Measurements from ENCODE around the gene GJD3.

GJD3 gene

DNA sequence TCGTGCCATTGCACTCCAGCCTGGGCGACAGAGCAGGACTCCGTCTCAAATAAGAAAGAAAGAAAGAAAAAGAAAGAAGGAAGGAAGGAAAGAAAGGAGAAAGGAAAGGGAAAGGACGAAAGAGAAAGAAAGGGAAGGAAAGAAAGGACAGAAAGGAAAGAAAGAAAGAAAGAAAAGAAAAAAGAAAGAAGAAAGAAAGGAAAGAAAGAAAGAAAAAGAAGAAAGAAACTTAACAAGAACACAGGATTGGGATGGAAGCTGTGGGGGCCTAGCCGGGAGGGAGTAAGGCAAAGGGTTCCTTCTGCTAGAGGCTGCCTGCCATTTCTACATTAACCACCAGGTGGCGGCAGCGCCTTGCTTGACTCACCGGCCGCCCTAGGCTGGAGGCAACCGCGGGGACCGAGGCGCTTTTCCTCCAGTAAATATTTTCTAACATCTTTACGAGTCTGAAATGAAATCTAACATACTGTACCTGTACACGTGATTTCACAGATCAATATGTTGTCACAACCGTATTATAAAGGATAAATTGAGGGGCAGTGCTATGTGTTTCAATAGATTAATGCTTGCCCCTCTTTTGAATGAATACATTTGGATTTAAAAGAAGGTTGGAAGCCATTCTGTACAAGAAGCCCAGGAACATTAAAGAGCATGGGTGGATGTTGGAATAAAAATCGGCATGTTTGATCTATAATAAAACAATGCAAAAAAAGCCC, 6.1 kb downstream of the GJD3 start:
- TF ChIP-seq GABPA (IDR thresholded peaks at IDR 0.05; ENCODE audit: low read depth), result no peak
- TF ChIP-seq, protein P1, sequence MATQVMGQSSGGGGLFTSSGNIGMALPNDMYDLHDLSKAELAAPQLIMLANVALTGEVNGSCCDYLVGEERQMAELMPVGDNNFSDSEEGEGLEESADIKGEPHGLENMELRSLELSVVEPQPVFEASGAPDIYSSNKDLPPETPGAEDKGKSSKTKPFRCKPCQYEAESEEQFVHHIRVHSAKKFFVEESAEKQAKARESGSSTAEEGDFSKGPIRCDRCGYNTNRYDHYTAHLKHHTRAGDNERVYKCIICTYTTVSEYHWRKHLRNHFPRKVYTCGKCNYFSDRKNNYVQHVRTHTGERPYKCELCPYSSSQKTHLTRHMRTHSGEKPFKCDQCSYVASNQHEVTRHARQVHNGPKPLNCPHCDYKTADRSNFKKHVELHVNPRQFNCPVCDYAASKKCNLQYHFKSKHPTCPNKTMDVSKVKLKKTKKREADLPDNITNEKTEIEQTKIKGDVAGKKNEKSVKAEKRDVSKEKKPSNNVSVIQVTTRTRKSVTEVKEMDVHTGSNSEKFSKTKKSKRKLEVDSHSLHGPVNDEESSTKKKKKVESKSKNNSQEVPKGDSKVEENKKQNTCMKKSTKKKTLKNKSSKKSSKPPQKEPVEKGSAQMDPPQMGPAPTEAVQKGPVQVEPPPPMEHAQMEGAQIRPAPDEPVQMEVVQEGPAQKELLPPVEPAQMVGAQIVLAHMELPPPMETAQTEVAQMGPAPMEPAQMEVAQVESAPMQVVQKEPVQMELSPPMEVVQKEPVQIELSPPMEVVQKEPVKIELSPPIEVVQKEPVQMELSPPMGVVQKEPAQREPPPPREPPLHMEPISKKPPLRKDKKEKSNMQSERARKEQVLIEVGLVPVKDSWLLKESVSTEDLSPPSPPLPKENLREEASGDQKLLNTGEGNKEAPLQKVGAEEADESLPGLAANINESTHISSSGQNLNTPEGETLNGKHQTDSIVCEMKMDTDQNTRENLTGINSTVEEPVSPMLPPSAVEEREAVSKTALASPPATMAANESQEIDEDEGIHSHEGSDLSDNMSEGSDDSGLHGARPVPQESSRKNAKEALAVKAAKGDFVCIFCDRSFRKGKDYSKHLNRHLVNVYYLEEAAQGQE (IDR thresholded peaks at IDR 0.05; ENCODE audit: insufficient replicate concordance, low read depth), result no peak
- TF ChIP-seq, protein P2, sequence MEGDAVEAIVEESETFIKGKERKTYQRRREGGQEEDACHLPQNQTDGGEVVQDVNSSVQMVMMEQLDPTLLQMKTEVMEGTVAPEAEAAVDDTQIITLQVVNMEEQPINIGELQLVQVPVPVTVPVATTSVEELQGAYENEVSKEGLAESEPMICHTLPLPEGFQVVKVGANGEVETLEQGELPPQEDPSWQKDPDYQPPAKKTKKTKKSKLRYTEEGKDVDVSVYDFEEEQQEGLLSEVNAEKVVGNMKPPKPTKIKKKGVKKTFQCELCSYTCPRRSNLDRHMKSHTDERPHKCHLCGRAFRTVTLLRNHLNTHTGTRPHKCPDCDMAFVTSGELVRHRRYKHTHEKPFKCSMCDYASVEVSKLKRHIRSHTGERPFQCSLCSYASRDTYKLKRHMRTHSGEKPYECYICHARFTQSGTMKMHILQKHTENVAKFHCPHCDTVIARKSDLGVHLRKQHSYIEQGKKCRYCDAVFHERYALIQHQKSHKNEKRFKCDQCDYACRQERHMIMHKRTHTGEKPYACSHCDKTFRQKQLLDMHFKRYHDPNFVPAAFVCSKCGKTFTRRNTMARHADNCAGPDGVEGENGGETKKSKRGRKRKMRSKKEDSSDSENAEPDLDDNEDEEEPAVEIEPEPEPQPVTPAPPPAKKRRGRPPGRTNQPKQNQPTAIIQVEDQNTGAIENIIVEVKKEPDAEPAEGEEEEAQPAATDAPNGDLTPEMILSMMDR (IDR thresholded peaks at IDR 0.05; ENCODE audit: insufficient read depth, low read length), result peak; percentile 83
- Histone ChIP-seq H3K27ac (replicated peaks) (no peak overlapping the region), H3K4me3 (replicated peaks; ENCODE audit: insufficient read depth, low read length) (no peak overlapping the region), H3K27me3 (ENCODE audit: insufficient read depth, poor library complexity, severe bottlenecking) (no peaks in the 10 kb centered on the region)
- peak; percentile 75 to 86 for DNase-seq (ENCODE audit: low read depth in 1 of 2, low spot score in 1 of 2)

DNA sequence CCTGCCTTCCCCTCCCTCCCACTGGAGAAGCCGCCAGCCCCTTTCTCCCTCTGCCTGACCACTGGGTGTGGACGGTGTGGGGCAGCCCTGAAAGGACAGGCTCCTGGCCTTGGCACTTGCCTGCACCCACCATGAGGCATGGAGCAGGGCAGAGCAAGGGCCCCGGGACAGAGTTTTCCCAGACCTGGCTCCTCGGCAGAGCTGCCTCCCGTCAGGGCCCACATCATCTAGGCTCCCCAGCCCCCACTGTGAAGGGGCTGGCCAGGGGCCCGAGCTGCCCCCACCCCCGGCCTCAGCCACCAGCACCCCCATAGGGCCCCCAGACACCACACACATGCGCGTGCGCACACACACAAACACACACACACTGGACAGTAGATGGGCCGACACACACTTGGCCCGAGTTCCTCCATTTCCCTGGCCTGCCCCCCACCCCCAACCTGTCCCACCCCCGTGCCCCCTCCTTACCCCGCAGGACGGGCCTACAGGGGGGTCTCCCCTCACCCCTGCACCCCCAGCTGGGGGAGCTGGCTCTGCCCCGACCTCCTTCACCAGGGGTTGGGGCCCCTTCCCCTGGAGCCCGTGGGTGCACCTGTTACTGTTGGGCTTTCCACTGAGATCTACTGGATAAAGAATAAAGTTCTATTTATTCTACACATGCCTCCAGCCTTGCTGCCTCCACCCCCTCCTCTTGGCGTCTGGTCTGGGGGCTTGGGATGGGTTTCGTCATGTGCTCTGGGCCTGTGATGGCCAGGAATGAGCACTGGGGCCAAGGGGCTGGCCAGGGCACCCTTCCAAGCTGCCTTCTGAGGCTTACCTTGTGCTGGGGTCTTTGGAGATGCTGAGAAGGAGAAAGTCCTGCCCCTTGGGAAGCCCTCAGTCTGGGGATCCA, 7.3 kb downstream of the GJD3 start:
- DNase-seq (ENCODE audit: low read depth in 1 of 2, low spot score in 1 of 2), result no peak
- no peak overlapping the region for H3K4me3 ChIP-seq (replicated peaks; ENCODE audit: insufficient read depth, low read length)
- H3K27ac ChIP-seq (replicated peaks), result no peak overlapping the region
- TF ChIP-seq POLR2AphosphoS5 (IDR thresholded peaks at IDR 0.05; ENCODE audit: low read depth), result no peak
- TF ChIP-seq, protein P2 (IDR thresholded peaks at IDR 0.05; ENCODE audit: insufficient read depth, low read length), result no peak
- TF ChIP-seq, protein P1 (IDR thresholded peaks at IDR 0.05; ENCODE audit: insufficient replicate concordance, low read depth), result no peak
- TF ChIP-seq GABPA (IDR thresholded peaks at IDR 0.05; ENCODE audit: low read depth), result no peak
- no peak for TF ChIP-seq SPI1 (IDR thresholded peaks at IDR 0.05; ENCODE audit: borderline replicate concordance, low read depth)
- H3K27me3 ChIP-seq (ENCODE audit: insufficient read depth, poor library complexity, severe bottlenecking), result no peaks in the 10 kb centered on the region

DNA sequence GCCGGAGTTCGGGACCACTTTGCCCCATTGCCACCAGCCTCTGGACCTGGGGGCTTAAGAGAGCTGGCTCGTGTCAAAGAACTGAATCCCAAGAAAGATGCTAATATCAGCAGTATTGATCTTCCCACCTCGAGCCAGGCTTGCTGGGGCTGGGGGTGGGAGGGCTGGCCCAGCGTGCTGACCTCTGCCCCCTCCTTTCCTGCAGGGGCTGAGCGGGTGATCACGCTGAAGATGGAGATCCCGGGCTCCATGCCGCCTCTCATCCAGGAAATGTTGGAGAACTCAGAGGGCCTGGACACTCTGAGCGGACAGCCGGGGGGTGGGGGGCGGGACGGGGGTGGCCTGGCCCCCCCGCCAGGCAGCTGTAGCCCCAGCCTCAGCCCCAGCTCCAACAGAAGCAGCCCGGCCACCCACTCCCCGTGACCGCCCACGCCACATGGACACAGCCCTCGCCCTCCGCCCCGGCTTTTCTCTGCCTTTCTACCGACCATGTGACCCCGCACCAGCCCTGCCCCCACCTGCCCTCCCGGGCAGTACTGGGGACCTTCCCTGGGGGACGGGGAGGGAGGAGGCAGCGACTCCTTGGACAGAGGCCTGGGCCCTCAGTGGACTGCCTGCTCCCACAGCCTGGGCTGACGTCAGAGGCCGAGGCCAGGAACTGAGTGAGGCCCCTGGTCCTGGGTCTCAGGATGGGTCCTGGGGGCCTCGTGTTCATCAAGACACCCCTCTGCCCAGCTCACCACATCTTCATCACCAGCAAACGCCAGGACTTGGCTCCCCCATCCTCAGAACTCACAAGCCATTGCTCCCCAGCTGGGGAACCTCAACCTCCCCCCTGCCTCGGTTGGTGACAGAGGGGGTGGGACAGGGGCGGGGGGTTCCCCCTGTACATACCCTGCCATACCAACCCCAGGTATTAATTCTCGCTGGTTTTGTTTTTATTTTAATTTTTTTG, 8.5 kb downstream of the GJD3 start:
- DNase-seq (ENCODE audit: low read depth in 1 of 2, low spot score in 1 of 2), result no peak
- no peak for TF ChIP-seq SPI1 (IDR thresholded peaks at IDR 0.05; ENCODE audit: borderline replicate concordance, low read depth)
- no peak for TF ChIP-seq POLR2AphosphoS5 (IDR thresholded peaks at IDR 0.05; ENCODE audit: low read depth)
- TF ChIP-seq, protein P2 (IDR thresholded peaks at IDR 0.05; ENCODE audit: insufficient read depth, low read length), result no peak
- TF ChIP-seq, protein P1 (IDR thresholded peaks at IDR 0.05; ENCODE audit: insufficient replicate concordance, low read depth), result no peak
- TF ChIP-seq GABPA (IDR thresholded peaks at IDR 0.05; ENCODE audit: low read depth), result no peak
- no peaks in the 10 kb centered on the region for H3K27me3 ChIP-seq (ENCODE audit: insufficient read depth, poor library complexity, severe bottlenecking)
- H3K27ac ChIP-seq (replicated peaks), result no peak overlapping the region
- no peak overlapping the region for H3K4me3 ChIP-seq (replicated peaks; ENCODE audit: insufficient read depth, low read length)
